Panc1 (cell line): ENCODE data around the gene CATSPER2. TPM values are rescaled to one million over a fixed set of nuclear protein-coding genes. Genes with fewer than 3 reads are reported as not detected.
"Not testable (repeated sequence)": the region's sequence is repeated elsewhere in the genome, so short reads cannot be mapped to it uniquely, and the experiment has no call there.

Experiments
- ATAC-seq: fragments of 200-7000 bp; cut with Tn5 transposase; 2 replicates; pipeline ENCODE4 v1.9.1; 2020; ENCODE audit warnings: mild to moderate bottlenecking, moderate library complexity
- BruUV-seq: library from RNA; stranded (reverse); fragments of 400-500 nt; replicated peaks from 2 replicates; lab custom pipeline; 2021; lab: Mats Ljungman, UMichigan
- CTCF ChIA-PET: fragments of 300-600 bp; sonication (Branson Sonifier 250); formaldehyde crosslinking; loops from one replicate; lab custom pipeline; 2022; ENCODE audit warnings: antibody characterized with exemption; lab: Charles Lee
- POLR2A ChIA-PET: fragments of 300-600 bp; sonication (Branson Sonifier 250); formaldehyde crosslinking; loops from one replicate; lab custom pipeline; 2022; ENCODE audit warnings: antibody characterized with exemption; lab: Charles Lee
- DNase-seq: peaks from one replicate; pipeline ENCODE4 v3.0.0-alpha.2; 2010; ENCODE audit warnings: low read depth, low spot score
- H3K27ac ChIP-seq: 2 replicates; pipeline ENCODE4 v1.5.1; 2011; ENCODE audit warnings: mild to moderate bottlenecking, low read length, inconsistent platforms
- H3K27me3 ChIP-seq: fragments of 200-500 bp; sonication (Bioruptor generic); 2 replicates; pipeline ENCODE4 v1.6.0; 2014; ENCODE audit warnings: low read length, inconsistent platforms; ENCODE audit not compliant: control insufficient read depth, insufficient read depth
- H3K36me3 ChIP-seq: fragments of 200-500 bp; sonication (Bioruptor generic); 2 replicates; pipeline ENCODE4 v1.5.1; 2014; ENCODE audit warnings: inconsistent platforms, mild to moderate bottlenecking, low read length, moderate library complexity; ENCODE audit not compliant: control insufficient read depth, insufficient read depth
- H3K4me1 ChIP-seq: 2 replicates; pipeline ENCODE4 v1.5.1; 2011; ENCODE audit warnings: inconsistent platforms, mild to moderate bottlenecking, low read length, moderate library complexity; ENCODE audit not compliant: control insufficient read depth, insufficient read depth
- H3K4me3 ChIP-seq, 2 experiments: 2 replicates each; pipeline ENCODE4 v1.5.1; 2011 to 2012; ENCODE audit warnings: low read depth in 2 of 2, low read length in 2 of 2, mild to moderate bottlenecking in 2 of 2, inconsistent platforms in 1 of 2, moderate library complexity in 1 of 2
- H3K9me3 ChIP-seq: fragments of 200-500 bp; sonication (Bioruptor generic); 2 replicates; pipeline ENCODE4 v1.5.1; 2014; ENCODE audit warnings: low read depth, mild to moderate bottlenecking, inconsistent platforms, low read length, moderate library complexity; ENCODE audit not compliant: control insufficient read depth, insufficient read depth
- CTCF ChIP-seq: fragments of 450-650 bp; IDR thresholded peaks from 2 replicates; pipeline ENCODE4 v1.5.1; 2017; ENCODE audit warnings: mild to moderate bottlenecking
- POLR2AphosphoS5 ChIP-seq: IDR thresholded peaks from 2 replicates; pipeline ENCODE4 v1.6.1; 2012; ENCODE audit warnings: mild to moderate bottlenecking, low read depth, low read length, moderate library complexity
- SIN3A ChIP-seq: IDR thresholded peaks from 2 replicates; pipeline ENCODE4 v1.6.1; 2012; ENCODE audit warnings: low read depth, mild to moderate bottlenecking, low read length, moderate library complexity, borderline replicate concordance; ENCODE audit not compliant: insufficient read depth
- TCF7L2 ChIP-seq: IDR thresholded peaks from 2 replicates; pipeline ENCODE4 v1.6.1; 2011; ENCODE audit warnings: mild to moderate bottlenecking, low read depth, low read length, inconsistent platforms
- in situ Hi-C: cut with HindIII; loops from 2 replicates; pipeline ENCODE4 v1.10.0; 2016; ENCODE audit warnings: low sequenced_read_pairs, low pct_unique_long_range_greater_than_20kb
- intact Hi-C: fragments of 100-400 bp; cut with micrococcal nuclease; formaldehyde crosslinking; loops from one replicate; pipeline ENCODE4 v1.10.0; 2022; ENCODE audit not compliant: unreplicated experiment
- total RNA-seq: library from RNA; stranded (reverse); gene quantifications from one replicate; pipeline ENCODE4 v1.2.1, GENCODE V29; 2021; ENCODE audit not compliant: unreplicated experiment
- TF ChIP-seq, protein P1 (sequence below), 2 experiments: IDR thresholded peaks; 2 replicates each; pipeline ENCODE4 v1.6.1; 2011 to 2012; ENCODE audit warnings: low read depth in 2 of 2, control low read depth in 1 of 2, low read length in 1 of 2, mild to moderate bottlenecking in 1 of 2, moderate library complexity in 1 of 2; ENCODE audit not compliant: insufficient read depth in 1 of 2

The CATSPER2 gene
- total RNA-seq, 1 experiment from 2014 or later = 3.5 TPM

GRCh38 chr15:43626937-43627336, 21.7 kb downstream of the CATSPER2 start:
- DNase-seq, in situ Hi-C loops, H3K9me3 ChIP-seq, ATAC-seq, H3K27me3 ChIP-seq, POLR2A ChIA-PET, BruUV-seq, H3K4me1 ChIP-seq, H3K36me3 ChIP-seq, H3K4me3 ChIP-seq, intact Hi-C loops, CTCF ChIA-PET, H3K27ac ChIP-seq: not testable (repeated sequence)

DNA sequence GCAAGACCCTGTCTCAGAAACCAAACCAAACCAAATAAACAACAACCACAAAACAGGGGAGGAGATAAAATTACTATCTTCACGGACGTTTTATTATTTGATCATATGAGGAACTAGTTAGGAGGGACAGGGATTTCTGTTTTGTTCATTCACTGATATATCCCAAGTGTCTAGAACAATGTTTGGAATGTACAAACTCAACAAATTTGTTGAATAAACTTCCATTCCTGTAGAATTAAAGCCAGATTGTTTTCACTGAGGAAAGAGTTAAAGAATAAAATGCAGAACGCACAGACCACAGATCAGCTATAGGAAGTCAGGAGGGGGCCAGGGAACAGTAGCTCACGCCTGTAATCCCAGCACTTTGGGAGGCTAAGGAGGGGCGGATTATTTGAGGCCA, 23.5 kb downstream of the CATSPER2 start:
- no TSS peak for BruUV-seq
- intact Hi-C loops = no loop called here

DNA sequence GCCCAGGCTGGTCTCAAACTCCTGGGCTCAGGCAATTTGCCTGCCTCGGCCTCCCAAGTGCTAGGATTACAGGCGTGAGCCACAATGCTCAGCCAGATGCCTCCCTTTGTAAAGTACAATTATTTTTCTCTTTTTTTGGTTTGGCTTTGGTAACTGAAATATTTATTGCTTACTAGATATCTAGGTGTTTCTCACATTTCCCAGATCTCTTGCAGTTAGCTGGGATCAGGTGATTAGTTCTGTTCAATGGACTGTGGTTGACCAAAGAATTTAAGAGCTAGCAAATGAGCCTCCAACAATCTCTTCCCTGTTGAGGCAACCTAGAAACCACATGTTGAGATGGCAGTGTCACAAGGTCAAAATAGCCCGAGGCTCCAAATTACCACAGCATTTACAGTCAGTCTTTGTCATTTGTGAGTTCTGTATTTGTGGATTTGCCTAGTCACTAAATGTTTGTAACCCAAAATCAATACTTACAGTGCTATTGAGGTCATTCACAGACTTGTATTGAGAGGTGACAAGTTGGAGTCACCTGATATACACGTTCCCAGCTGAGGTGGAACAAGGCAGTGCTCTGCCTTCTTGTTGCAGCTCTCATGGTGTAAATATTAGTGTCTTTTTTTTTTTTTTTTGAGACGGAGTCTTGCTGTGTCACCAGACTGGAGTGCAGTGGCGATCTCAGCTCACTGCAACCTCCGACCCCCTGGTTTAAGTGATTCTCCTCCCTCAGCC, 26.4 kb downstream of the CATSPER2 start:
- H3K36me3 ChIP-seq, BruUV-seq, POLR2A ChIA-PET, in situ Hi-C loops, H3K9me3 ChIP-seq, H3K27ac ChIP-seq, intact Hi-C loops, H3K4me3 ChIP-seq, CTCF ChIA-PET, DNase-seq, H3K4me1 ChIP-seq, H3K27me3 ChIP-seq: not testable (repeated sequence)
- peak; percentile 58; the same call in 1 of the 2 replicates for ATAC-seq

More for the DNA sequence above, 23.5 kb downstream of the CATSPER2 start:
- H3K36me3 ChIP-seq = no peaks in the 10 kb centered on the region
- H3K4me1 ChIP-seq = no peaks in the 10 kb centered on the region
- ChIA-PET CTCF (interaction anchor here (0.5 kb wide), 1 partner anchor 434 kb away, joined by 6 read pairs; no protein-coding TSS in a partner anchor), POLR2A (no interaction called here)
- in situ Hi-C loops = no loop called here
- no peaks in the 10 kb centered on the region for H3K9me3 ChIP-seq
- H3K27me3 ChIP-seq = no peaks in the 10 kb centered on the region
- DNase-seq = no peak
- TF ChIP-seq, protein P1, sequence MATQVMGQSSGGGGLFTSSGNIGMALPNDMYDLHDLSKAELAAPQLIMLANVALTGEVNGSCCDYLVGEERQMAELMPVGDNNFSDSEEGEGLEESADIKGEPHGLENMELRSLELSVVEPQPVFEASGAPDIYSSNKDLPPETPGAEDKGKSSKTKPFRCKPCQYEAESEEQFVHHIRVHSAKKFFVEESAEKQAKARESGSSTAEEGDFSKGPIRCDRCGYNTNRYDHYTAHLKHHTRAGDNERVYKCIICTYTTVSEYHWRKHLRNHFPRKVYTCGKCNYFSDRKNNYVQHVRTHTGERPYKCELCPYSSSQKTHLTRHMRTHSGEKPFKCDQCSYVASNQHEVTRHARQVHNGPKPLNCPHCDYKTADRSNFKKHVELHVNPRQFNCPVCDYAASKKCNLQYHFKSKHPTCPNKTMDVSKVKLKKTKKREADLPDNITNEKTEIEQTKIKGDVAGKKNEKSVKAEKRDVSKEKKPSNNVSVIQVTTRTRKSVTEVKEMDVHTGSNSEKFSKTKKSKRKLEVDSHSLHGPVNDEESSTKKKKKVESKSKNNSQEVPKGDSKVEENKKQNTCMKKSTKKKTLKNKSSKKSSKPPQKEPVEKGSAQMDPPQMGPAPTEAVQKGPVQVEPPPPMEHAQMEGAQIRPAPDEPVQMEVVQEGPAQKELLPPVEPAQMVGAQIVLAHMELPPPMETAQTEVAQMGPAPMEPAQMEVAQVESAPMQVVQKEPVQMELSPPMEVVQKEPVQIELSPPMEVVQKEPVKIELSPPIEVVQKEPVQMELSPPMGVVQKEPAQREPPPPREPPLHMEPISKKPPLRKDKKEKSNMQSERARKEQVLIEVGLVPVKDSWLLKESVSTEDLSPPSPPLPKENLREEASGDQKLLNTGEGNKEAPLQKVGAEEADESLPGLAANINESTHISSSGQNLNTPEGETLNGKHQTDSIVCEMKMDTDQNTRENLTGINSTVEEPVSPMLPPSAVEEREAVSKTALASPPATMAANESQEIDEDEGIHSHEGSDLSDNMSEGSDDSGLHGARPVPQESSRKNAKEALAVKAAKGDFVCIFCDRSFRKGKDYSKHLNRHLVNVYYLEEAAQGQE (IDR thresholded peaks at IDR 0.05; ENCODE audit: insufficient read depth in 1 of 2, low read depth in 2 of 2, low read length in 1 of 2) = no peak
- TF ChIP-seq SIN3A (no peak), TCF7L2 (no peak), CTCF (no peak), POLR2AphosphoS5 (no peak)
- H3K4me3 ChIP-seq = no peak overlapping the region
- no peak for ATAC-seq
- no peak overlapping the region for H3K27ac ChIP-seq

GRCh38 chr15:43618700-43619099, 29.9 kb downstream of the CATSPER2 start, which contains the start of gene STRC:
TSS of gene STRC (minus strand) at chr15:43618800. CDS start at chr15:43618722, 78 bp downstream.
- H3K27ac ChIP-seq, H3K4me3 ChIP-seq, H3K9me3 ChIP-seq, BruUV-seq, ATAC-seq, intact Hi-C loops, DNase-seq, in situ Hi-C loops, POLR2A ChIA-PET, CTCF ChIA-PET, H3K36me3 ChIP-seq, H3K4me1 ChIP-seq, H3K27me3 ChIP-seq: not testable (repeated sequence)

GRCh38 chr15:43617750-43618149, 30.9 kb downstream of the CATSPER2 start:
- ATAC-seq, CTCF ChIA-PET, in situ Hi-C loops, H3K4me1 ChIP-seq, H3K36me3 ChIP-seq, DNase-seq, BruUV-seq, H3K4me3 ChIP-seq, H3K27me3 ChIP-seq, H3K9me3 ChIP-seq, H3K27ac ChIP-seq, intact Hi-C loops, POLR2A ChIA-PET: not testable (repeated sequence)
